ENCODE measurements around the gene P4HA3.
A peak's percentile ranks its signal among the peaks of the same experiment; 100 is the strongest.

P4HA3 gene

GRCh38 chr11:74325649-74326645, 14.5 kb upstream of the P4HA3 start:
- Mint-ChIP-seq H3K9me3 (no peaks in the 10 kb centered on the region), H3K4me3 (no peak overlapping the region), H3K27ac (no peak overlapping the region), H3K36me3 (no peaks in the 10 kb centered on the region), H3K27me3 (peaks cover 19% of the 10 kb centered on the region), H3K4me1 (no peaks in the 10 kb centered on the region)
- CTCF ChIA-PET = interaction anchor here (2.1 kb wide), 1 partner anchor 71 kb away, joined by 8 read pairs; no protein-coding TSS in a partner anchor
- DNase-seq = no peak

GRCh38 chr11:74322667-74323066, 11.2 kb upstream of the P4HA3 start:
- Mint-ChIP-seq H3K27me3 (peaks cover 20% of the 10 kb centered on the region), H3K4me3 (no peak overlapping the region), H3K9me3 (peaks cover 4% of the 10 kb centered on the region), H3K4me1 (no peaks in the 10 kb centered on the region), H3K36me3 (no peaks in the 10 kb centered on the region), H3K27ac (no peak overlapping the region)
- no peak for DNase-seq
- CTCF ChIA-PET = interaction anchor here (1.7 to 3.6 kb wide), 4 partner anchors 9 to 67 kb away, joined by 4 to 50 read pairs (median 8); no protein-coding TSS in a partner anchor

- Mint-ChIP-seq H3K4me1 (no peaks in the 10 kb centered on the region), H3K4me3 (no peak overlapping the region), H3K27me3 (peaks cover 25% of the 10 kb centered on the region), H3K9me3 (peaks cover 14% of the 10 kb centered on the region), H3K36me3 (peaks cover 4% of the 10 kb centered on the region), H3K27ac (no peak overlapping the region)
- CTCF ChIA-PET = interaction anchor here (0.6 to 3.6 kb wide), 17 partner anchors 8 to 358 kb away, joined by 3 to 50 read pairs (median 4); no protein-coding TSS in a partner anchor
- peak; percentile 48 for DNase-seq
Measured at GRCh38 chr11:74321487-74322188, 10.2 kb upstream of the P4HA3 start.

GRCh38 chr11:74320538-74320937, 9.1 kb upstream of the P4HA3 start:
- H3K4me3 Mint-ChIP-seq = no peak overlapping the region
- CTCF ChIA-PET = interaction anchor here (0.9 to 3.6 kb wide), 10 partner anchors 7 to 357 kb away, joined by 3 to 50 read pairs (median 4); no protein-coding TSS in a partner anchor
- H3K4me1 Mint-ChIP-seq = no peaks in the 10 kb centered on the region
- peaks cover 21% of the 10 kb centered on the region for H3K27me3 Mint-ChIP-seq
- DNase-seq = no peak
- peaks cover 4% of the 10 kb centered on the region for H3K36me3 Mint-ChIP-seq
- H3K27ac Mint-ChIP-seq = no peak overlapping the region
- peaks cover 18% of the 10 kb centered on the region for H3K9me3 Mint-ChIP-seq

GRCh38 chr11:74319139-74319816, 7.8 kb upstream of the P4HA3 start:
- H3K27me3 Mint-ChIP-seq = peaks cover 21% of the 10 kb centered on the region
- peaks cover 4% of the 10 kb centered on the region for H3K36me3 Mint-ChIP-seq
- no peak for DNase-seq
- peaks cover 18% of the 10 kb centered on the region for H3K9me3 Mint-ChIP-seq
- H3K27ac Mint-ChIP-seq = no peak overlapping the region
- H3K4me3 Mint-ChIP-seq = no peak overlapping the region
- CTCF ChIA-PET = interaction anchor here (1.1 to 1.9 kb wide), 2 partner anchors 10 to 64 kb away, joined by 3 to 8 read pairs; no protein-coding TSS in a partner anchor
- H3K4me1 Mint-ChIP-seq = no peaks in the 10 kb centered on the region

- Mint-ChIP-seq H3K27me3 (peaks cover 24% of the 10 kb centered on the region), H3K27ac (no peak overlapping the region), H3K9me3 (peaks cover 20% of the 10 kb centered on the region), H3K4me3 (no peak overlapping the region), H3K36me3 (peaks cover 4% of the 10 kb centered on the region), H3K4me1 (no peaks in the 10 kb centered on the region)
- no peak for DNase-seq
- CTCF ChIA-PET = interaction anchor here (1.9 kb wide), 1 partner anchor 63 kb away, joined by 8 read pairs; no protein-coding TSS in a partner anchor
Measured at GRCh38 chr11:74318241-74318932, 6.9 kb upstream of the P4HA3 start.

- CTCF ChIA-PET = interaction anchor here (1.2 kb wide), 1 partner anchor 61 kb away, joined by 4 read pairs; no protein-coding TSS in a partner anchor
- DNase-seq = no peak
- Mint-ChIP-seq H3K4me3 (no peak overlapping the region), H3K36me3 (peaks cover 4% of the 10 kb centered on the region), H3K27me3 (peaks cover 26% of the 10 kb centered on the region), H3K27ac (no peak overlapping the region), H3K4me1 (peaks cover under 1% of the 10 kb centered on the region), H3K9me3 (peaks cover 20% of the 10 kb centered on the region)
Measured at GRCh38 chr11:74316772-74317505, 5.5 kb upstream of the P4HA3 start.

- H3K4me1 Mint-ChIP-seq = peaks cover 8% of the 10 kb centered on the region
- H3K36me3 Mint-ChIP-seq = peaks cover 4% of the 10 kb centered on the region
- H3K4me3 Mint-ChIP-seq = no peak overlapping the region
- CTCF ChIA-PET = interaction anchor here (1.6 kb wide), 1 partner anchor 57 kb away, joined by 4 read pairs; no protein-coding TSS in a partner anchor
- no peak for DNase-seq
- no peak overlapping the region for H3K27ac Mint-ChIP-seq
- peaks cover 13% of the 10 kb centered on the region for H3K9me3 Mint-ChIP-seq
- peaks cover 43% of the 10 kb centered on the region for H3K27me3 Mint-ChIP-seq
Measured at GRCh38 chr11:74312326-74312725, 886 bp upstream of the P4HA3 start.

GRCh38 chr11:74310857-74311256, 583 bp downstream of the P4HA3 start:
- no peaks in the 10 kb centered on the region for H3K36me3 Mint-ChIP-seq
- peaks cover 3% of the 10 kb centered on the region for H3K9me3 Mint-ChIP-seq
- no peak overlapping the region for H3K27ac Mint-ChIP-seq
- H3K4me1 Mint-ChIP-seq = peaks cover 8% of the 10 kb centered on the region
- peaks cover 52% of the 10 kb centered on the region for H3K27me3 Mint-ChIP-seq
- peak overlapping the region; percentile 56 for H3K4me3 Mint-ChIP-seq
- CTCF ChIA-PET = no interaction called here
- DNase-seq = no peak

GRCh38 chr11:74307434-74307833, 4.0 kb downstream of the P4HA3 start:
- Mint-ChIP-seq H3K9me3 (no peaks in the 10 kb centered on the region), H3K36me3 (no peaks in the 10 kb centered on the region), H3K27me3 (peaks cover 51% of the 10 kb centered on the region), H3K4me1 (peaks cover 8% of the 10 kb centered on the region), H3K4me3 (no peak overlapping the region), H3K27ac (no peak overlapping the region)
- DNase-seq = no peak
- CTCF ChIA-PET = no interaction called here

GRCh38 chr11:74306435-74307175, 4.8 kb downstream of the P4HA3 start:
- Mint-ChIP-seq H3K4me1 (peaks cover 4% of the 10 kb centered on the region), H3K9me3 (no peaks in the 10 kb centered on the region), H3K4me3 (no peak overlapping the region), H3K27me3 (peaks cover 44% of the 10 kb centered on the region), H3K36me3 (no peaks in the 10 kb centered on the region), H3K27ac (no peak overlapping the region)
- DNase-seq = no peak
- CTCF ChIA-PET = no interaction called here

- no peak for DNase-seq
- H3K4me3 Mint-ChIP-seq = no peak overlapping the region
- peaks cover 13% of the 10 kb centered on the region for H3K27me3 Mint-ChIP-seq
- no peaks in the 10 kb centered on the region for H3K36me3 Mint-ChIP-seq
- peaks cover 7% of the 10 kb centered on the region for H3K4me1 Mint-ChIP-seq
- no peak overlapping the region for H3K27ac Mint-ChIP-seq
- CTCF ChIA-PET = interaction anchor here (0.5 to 0.6 kb wide), 2 partner anchors 142 to 558 kb away, joined by 3 to 7 read pairs; no protein-coding TSS in a partner anchor
- H3K9me3 Mint-ChIP-seq = no peaks in the 10 kb centered on the region
Measured at GRCh38 chr11:74299015-74299414, 12.4 kb downstream of the P4HA3 start.
